ENCODE results near the gene ACOT2.
"Not testable (repeated sequence)": the region's sequence is repeated elsewhere in the genome, so short reads cannot be mapped to it uniquely, and the experiment has no call there.

GRCh38 chr14:73558238-73558637 lies 10.8 kb upstream of the ACOT2 start:
- TF ChIP-seq CTCF, POLR2A (IDR thresholded peaks at IDR 0.05): not testable (repeated sequence)

Measured in transverse colon (tissue), 3 donors.